GM10266 (cell line): ENCODE results near the gene OIP5.

Experiments
- DNase-seq: peaks from one replicate; pipeline ENCODE4 v3.0.0; 2012; ENCODE audit errors: extremely low spot score
- TF ChIP-seq, protein P1 (sequence below): IDR thresholded peaks from 2 replicates; pipeline ENCODE4 v1.5.1; 2012; ENCODE audit warnings: mild to moderate bottlenecking, low read depth; ENCODE audit not compliant: control insufficient read depth, insufficient read depth; ENCODE audit errors: missing control alignments

OIP5 gene

GRCh38 chr15:41332194-41333025, at the start of gene OIP5, which contains the start of gene NUSAP1:
Gene OIP5 (minus strand): TSS chr15:41332591. CDS start chr15:41332561, 30 bp downstream.
Gene NUSAP1 (plus strand): TSS chr15:41332881. CDS start chr15:41332958, 77 bp downstream.
- peak; percentile 98 for DNase-seq
- TF ChIP-seq, protein P1, sequence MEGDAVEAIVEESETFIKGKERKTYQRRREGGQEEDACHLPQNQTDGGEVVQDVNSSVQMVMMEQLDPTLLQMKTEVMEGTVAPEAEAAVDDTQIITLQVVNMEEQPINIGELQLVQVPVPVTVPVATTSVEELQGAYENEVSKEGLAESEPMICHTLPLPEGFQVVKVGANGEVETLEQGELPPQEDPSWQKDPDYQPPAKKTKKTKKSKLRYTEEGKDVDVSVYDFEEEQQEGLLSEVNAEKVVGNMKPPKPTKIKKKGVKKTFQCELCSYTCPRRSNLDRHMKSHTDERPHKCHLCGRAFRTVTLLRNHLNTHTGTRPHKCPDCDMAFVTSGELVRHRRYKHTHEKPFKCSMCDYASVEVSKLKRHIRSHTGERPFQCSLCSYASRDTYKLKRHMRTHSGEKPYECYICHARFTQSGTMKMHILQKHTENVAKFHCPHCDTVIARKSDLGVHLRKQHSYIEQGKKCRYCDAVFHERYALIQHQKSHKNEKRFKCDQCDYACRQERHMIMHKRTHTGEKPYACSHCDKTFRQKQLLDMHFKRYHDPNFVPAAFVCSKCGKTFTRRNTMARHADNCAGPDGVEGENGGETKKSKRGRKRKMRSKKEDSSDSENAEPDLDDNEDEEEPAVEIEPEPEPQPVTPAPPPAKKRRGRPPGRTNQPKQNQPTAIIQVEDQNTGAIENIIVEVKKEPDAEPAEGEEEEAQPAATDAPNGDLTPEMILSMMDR, result no peak

- TF ChIP-seq, protein P1, result no peak
- DNase-seq, result no peak
Measured at GRCh38 chr15:41377978-41378377, 45.6 kb upstream of the OIP5 start.

GRCh38 chr15:41367418-41367817, 35.0 kb upstream of the OIP5 start:
- no peak for DNase-seq

GRCh38 chr15:41354371-41354770, 22.0 kb upstream of the OIP5 start:
- TF ChIP-seq, protein P1, result no peak
- DNase-seq, result no peak

More at GRCh38 chr15:41367418-41367817, 35.0 kb upstream of the OIP5 start:
- TF ChIP-seq, protein P1, result no peak

GRCh38 chr15:41350057-41350717, 17.8 kb upstream of the OIP5 start:
- no peak for DNase-seq
- TF ChIP-seq, protein P1, result no peak

- DNase-seq, result no peak
- TF ChIP-seq, protein P1, result no peak
Measured at GRCh38 chr15:41347236-41347635, 14.8 kb upstream of the OIP5 start.

DNA sequence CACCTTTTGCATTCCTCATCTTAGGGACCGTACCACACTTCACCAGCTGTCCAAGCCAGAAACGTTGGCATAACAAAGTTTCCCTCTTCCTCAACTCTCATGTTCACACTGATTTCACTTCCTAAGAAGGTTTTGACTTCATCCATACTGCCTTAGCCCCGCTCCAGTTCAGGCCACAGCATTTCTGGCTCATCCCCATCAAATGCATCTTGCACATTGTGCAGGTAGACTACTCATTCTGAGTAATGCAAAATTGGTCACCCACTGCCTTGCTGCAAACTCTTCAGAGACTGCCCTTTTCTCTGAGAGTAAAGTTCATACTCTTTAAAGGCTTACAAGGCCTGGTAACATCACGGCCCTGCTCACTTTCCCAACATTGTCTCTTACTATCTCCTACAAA, 9.1 kb upstream of the OIP5 start:
- DNase-seq, result no peak
- TF ChIP-seq, protein P1, result no peak
